NCI-H1436 (cell line): ENCODE measurements around the gene GPR55.

Experiments
- DNase-seq: peaks from one replicate; lab custom pipeline; 2025; lab: John Stamatoyannopoulos, UW

GPR55 gene

DNA sequence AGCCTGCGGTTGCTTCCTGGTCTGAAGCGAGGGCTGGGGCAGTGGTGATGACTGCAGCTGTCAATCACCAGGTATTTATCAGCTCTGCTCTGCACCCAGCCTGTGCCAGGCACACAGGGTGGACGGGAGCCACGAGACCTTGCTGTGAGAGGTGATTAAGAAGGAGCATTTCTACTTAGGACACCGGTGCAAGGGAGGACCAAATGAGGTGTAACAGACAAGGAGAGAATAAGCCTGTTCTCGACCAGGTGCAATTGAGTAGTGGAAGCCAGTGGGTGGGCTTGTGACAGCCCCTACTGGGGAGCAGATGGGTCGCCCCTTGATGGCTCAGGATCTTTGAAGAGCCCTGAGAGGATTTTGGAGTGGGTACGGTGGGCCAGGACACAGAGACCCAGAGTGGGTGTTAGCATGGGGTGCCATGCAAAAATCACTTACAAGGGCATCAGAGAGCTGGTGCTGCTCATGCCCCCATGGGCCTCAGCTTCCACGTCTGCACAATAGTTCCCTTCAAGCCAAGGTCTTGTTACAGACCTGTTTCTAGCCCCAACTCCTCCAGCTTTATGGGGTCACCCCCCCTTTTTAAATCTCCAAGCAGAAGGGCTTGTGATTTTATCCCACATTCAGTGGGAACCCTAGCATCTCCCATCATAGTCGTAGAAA lies 24.6 kb downstream of the GPR55 start:
- no peak for DNase-seq

DNA sequence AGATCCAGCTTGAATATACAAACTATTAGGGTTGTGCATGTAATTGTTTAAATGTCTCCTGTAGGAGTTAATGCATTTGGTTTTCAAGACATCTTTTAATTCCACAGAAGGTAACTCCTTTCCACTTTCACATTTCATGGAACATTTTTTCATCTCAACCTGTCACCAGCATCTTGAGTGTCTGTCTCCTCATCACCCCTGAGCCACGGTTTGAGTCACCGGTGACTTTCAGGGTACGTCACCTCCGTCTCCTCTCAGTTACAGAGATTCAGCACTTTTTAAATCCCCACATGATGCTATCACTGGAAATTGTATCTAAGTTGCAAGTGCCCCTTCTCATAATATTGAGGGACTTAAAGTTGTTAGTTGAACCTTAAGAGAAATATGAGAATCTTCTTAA lies 25.3 kb downstream of the GPR55 start:
- no peak for DNase-seq

DNA sequence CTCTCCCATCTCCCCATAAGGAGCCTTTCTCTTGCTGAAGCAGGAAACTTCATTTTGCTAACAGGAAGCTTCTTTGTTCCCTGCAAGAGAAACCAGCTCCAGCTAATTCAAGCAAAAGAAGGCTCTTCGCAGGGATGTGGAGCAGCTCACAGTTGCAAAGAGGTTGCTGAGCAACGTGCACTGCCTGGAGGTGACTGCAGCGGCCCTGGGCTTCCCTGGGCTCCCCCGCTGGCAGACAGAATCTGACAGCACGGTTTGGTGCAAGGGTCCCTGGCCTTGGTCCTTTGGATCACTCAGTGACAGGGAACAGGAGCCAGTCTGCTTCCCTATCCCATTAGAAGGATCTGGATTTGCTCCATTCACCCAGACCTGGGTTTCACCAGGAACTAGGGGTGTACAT lies 25.8 kb downstream of the GPR55 start:
- DNase-seq: no peak

DNA sequence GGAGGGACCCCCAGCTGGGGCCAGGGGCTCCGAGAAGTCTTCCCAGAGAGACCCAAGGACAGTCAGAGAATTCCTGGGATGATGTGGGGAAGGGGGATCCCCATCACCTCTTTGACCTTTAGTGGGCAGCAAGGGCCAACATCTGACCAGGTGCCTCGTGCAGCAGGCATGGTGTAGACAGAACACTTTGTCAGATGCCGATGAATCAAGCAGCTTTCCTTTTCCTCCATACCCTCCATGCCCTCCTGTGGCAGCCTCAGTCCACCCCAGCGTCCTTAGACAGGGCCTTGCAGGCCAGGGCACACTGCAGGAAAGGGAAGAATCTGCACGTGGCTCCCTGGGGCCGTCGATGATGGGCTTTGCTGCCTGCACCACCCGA lies 26.3 kb downstream of the GPR55 start:
- DNase-seq: no peak

DNA sequence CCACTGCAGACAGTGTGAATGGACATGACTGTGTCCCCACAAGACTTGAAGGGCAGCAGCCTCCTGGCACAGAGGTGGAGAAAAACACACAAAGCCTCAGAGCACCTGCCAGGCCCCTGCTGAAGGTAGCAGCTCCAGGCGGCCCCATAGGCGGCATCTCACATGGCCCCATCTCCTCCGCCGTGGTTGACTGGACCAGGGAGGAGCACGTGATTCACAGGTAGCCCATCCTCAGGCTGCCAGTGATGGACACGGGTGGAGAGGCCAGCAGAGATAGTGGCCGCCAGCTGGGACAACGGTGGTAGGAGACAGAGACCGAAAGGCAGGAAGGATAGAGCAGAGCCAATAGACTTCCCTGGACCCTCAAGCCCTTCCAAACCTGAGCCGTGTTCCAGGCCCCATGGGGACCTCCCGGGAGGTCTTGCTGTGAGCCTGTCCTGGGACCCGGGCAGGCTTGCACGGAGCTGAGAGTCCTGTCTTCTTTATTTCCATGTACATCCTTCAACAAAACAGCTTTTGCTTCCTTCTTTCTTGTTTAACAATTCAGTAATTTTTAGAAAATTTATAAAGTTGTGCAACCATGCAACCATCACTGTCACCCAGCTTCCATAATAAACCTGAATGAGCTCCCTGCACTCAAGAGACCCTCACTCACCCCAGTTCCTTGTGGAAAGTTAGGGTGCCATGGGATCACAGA lies 26.9 kb downstream of the GPR55 start:
- no peak for DNase-seq

DNA sequence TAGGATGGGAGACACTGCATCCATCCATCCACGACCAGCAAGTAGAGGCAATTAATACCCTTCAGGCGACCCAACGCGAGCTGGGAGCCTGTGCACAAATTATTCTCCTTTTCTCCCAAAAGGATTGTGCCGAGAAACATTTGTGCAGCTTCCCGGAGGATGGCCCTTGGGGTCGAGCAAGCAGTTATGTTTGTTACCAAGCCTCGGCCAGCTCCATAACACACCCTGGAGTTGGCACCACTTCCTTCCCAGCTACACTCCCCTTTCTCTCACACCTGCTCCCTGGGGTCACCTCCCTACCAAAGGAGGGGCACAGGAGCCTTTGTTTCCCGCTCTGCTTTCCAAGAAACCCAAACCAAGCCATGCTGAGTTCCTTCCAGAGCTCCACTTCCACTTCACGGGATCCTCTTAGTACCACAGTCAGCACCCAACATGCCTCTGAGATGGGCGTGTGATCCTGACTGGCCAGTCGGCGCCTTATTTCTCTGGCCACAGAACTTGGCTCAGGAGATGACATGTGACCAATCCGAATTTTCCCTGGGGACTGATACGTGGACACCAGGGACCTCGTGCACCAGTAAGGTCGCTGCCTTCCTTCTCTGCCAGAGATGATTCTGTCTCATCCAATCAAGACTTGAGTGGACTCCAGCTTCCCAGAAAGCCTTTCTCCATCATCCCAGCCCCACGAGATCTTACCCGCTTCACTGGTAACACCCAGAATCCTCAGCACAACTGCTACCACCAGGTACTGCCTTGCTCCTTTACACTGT lies 28.5 kb downstream of the GPR55 start:
- DNase-seq: no peak

DNA sequence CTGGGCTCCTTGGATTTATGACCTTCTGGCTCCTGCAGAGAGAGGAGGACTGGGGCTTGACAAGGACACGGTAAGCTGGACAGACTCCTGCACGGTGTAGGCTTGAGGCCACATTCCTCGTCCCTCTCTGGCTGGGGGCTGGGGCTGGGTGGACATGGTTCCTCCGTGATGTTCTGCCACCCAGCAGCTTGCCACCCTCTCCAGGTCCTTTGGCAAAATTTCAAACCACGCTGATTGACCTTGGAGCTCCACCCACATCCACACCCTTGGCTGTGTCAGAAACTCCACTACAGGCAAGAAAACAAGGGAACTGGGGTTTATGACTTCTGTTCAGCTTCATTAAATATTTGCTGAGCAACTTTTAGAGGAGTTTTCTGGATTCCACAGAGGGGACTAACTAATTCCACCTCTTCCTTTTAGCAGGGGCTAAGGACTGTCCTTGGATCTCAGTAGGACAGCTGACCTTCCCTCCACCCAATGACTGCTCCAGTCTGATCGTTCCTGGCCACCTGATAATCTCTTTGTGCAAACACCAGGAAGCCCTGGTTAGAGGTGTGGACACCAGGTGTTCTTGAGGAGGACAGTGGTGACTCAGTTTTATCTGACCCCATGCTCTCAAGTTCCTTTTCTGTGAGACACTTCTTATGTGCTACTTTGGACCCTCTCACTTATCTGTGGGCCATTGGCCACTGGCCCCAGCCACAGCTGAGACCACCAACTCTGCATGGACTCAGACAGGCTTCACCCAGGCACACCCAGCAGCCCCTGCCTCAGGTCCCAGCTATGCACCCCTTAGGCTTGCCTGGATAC lies 29.3 kb downstream of the GPR55 start:
- DNase-seq: no peak

DNA sequence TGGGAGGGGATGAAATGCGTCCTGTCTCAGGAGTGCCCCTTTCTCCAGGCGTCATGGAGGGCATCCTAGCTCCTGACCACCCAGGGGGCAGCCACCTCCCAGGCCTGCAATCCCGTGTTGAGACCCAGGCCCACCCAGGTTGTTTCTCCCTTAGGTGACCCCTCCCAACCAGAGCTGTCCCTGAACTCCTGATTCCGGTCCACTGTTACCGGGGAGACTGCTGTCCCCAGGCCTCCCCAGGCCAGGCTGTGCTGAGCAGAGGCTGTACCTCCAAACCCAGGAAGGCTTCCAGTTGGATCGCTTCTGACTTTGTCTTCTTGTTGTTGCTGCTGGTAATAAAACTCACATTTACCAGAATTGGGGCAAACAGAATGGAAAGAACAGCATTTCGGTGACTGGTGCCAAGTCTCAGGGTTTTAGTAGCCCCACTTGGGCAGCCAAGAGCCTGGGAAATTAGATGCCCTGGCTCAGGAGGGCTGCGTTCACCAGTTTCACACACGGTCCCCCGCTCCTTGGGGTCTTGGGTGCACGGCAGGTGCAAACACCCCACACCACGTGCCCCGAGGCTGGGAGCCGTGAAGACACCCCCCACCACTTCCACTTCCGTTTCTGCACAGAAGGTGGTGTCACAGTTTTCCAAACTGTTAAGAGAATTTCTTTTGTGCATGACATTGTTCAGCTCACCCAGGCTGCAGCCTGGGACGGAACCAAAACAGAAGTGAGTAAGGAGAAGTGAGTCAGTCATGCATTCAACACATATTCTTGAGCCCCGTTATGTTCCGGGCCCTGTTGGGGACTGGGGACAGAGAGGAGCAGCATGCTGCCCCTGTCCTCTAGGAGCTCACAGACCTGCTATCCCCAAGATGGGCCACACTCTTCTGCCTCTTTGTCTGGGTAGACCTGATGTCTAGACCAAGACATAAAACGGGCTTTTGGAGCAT lies 30.9 kb downstream of the GPR55 start:
- no peak for DNase-seq

DNA sequence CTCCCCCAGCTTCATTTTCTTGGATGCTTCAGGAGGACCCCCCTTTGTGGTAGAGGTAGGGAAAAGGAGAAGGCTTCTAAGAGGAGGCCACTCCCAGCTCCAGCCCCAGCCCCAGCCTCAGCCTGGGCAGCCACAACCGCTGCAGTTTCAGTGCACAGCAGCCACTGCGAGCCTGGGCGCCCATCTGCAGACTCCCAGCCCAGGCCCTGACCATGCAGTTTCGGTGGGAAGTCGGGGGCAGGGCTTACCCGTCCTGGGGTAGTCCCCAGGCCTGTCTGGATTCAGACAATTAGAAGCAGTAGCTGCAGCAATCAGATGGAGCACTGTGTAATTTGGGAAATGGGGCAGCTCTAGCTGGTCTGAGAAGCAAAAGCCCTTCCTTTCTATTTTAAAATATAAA lies 31.7 kb downstream of the GPR55 start:
- DNase-seq: no peak

DNA sequence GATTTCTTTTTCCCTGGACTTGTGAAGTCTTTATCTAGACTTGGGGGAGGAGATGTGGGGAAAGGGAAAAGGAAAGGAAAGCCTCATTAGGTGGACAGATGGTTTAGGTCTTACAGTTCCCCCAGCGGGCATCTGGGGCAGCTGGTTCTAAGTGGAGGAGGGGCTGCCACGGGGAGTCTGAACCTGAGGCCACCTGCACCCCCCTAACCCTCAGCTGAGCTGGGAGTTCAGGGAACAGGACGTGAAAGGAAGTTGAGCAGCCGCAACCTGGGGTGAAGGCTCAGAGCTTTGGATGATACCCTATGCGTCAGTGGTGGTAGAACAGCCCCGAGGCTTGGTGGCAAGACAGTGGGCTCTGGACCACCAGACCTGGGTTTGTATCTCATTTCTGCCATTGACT lies 33.5 kb downstream of the GPR55 start:
- no peak for DNase-seq

DNA sequence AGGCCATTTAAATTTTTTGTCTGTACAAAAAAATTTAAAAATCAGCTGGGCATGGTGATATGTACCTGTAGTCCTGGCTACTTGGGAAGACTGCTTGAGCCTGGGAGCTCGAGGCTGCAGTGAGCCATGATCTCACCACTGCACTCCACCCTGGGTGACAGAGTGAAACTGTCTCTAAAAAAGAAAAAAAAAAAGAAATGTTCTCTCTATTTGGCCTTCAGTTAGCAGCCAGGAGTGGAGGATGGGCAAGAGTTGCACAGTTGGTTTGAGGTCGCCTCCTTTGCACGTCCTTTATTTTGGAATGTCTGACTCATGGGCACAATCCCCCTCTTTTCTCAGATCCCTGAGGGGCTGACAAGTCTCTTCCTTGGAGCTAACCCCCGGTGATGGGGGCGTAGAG lies 34.0 kb downstream of the GPR55 start:
- no peak for DNase-seq

DNA sequence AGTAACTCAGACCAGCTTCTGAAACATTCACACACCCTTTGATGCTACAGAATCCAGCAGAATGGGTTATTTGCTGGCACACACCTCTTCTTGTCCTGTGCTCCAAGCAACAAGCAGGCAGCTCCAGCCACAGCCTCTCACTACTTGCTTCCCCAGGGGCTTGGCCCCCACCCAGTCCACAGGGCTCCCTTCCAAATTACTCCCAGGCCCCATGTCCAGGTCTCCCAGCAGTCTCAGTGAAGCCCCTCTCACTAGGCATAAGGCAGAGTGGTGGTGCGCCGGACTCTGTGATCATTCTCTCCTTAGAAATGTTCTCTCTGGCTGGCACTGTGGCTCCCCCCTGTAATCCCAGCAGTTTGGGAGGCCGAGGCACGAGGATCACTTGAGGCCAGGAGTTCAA lies 34.4 kb downstream of the GPR55 start:
- no peak for DNase-seq

DNA sequence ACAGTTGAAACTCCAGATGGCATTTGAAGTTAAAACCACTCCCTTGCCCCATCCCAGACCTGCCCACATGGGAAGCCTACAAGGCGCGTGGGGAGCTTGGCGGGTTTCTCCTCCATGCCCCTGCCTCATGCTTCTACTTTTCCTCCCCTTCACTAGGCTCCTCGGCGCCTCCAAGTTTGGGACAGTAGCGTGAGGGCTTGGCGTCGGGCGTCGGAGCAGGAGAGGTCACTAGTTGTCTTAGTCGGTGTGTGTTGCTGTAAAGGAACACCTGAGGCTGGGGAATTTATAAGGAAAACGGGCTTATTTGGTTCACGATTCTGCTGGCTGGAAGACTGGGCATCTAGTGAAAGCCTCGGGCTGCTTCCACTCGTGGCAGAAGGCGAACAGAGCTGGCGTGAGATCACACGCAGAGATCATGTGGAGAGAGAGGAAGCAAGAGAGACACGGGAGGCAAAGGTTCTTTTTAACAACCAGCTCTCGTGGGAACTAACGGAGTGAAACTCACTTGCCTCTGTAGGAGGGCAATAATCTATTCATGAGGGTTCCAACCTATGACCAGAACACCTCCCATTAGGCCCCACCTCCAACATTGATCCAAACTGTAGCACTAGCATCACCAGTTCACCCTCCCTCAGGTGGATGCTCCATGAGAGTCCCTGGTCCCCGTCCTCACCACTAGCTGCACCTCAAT lies 35.0 kb downstream of the GPR55 start:
- no peak for DNase-seq

DNA sequence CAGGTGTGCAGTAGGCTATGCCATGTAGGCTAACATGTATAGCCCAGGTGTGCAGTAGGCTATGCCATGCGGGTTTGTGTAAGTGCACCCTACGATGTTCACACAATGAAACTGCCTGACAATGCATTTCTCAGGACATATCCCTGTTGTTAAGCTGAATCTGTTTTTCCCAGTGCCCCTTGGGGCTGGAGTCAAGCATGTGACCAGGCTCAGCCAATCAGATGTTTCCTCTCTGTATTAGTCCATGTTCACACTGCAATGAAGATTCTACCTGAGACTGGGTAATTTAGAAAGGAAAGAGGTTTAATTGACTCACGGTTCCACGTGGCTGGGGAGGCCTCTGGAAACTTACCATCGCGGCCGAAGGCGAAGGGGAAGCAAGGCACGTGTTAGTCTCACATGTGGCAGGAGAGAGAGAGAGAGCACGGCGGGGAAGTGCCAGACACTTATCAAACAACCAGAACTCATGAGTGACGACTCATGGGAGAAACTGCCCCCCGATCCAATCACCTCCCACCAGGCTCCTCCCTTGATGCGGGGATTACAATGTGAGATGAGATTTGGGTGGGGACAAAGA lies 36.1 kb downstream of the GPR55 start:
- no peak for DNase-seq

DNA sequence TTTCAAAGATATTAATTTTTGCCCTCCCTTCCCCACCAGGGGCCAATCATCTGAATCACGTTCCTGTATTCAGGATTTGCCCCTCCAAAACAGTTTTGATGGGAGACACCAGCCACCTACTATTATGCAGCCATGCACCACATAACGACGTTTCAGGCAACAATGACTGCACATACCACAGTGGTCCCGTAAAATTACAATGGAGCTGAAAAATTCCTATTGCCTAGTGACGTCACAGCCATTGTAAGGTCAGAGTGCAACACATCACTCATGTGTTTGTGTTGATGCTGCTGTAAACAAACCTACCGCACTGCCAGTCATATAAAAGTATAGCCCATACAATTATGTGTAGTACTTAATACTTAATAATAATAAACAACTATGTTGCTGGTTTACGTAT lies 37.7 kb downstream of the GPR55 start:
- DNase-seq: no peak

DNA sequence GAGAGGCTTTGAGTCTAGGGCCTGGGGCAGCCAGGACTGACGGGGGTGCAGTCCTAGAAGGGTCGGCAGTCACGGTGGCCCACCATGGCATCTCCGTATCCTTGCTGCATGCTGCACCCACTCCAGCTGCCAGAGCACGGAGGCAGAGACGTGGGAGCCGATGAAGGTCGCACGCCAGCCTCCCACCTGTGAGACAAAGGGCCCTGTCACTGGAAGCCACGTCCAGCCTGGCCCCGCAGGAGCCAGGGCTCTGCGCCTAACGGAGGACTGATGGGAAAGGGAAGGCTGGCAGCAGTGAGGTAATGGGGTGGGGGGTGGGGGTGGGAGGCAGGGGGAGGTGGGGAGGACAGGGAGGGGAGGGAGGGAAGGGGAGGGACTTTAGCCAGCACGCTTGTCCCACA lies 38.4 kb downstream of the GPR55 start:
- no peak for DNase-seq

DNA sequence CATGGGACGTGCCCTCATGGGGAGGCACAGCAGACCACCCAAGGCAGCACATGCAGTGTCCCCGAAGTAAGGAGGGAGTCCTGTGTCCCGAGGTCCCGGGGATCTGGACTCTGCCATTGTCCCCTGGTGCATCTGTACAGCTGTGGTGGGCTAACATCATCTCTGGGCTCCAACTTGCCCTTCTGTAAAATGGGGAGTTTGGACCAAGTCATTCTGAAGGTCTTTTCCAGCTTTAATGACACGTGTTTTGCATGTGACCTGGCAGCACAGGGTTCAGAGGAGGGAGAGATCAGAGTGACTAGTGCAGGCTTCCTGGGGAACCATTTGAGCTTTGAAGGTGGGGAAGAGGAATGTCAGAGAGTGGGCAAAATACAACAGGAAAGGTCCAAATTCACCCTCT lies 38.8 kb downstream of the GPR55 start:
- no peak for DNase-seq

DNA sequence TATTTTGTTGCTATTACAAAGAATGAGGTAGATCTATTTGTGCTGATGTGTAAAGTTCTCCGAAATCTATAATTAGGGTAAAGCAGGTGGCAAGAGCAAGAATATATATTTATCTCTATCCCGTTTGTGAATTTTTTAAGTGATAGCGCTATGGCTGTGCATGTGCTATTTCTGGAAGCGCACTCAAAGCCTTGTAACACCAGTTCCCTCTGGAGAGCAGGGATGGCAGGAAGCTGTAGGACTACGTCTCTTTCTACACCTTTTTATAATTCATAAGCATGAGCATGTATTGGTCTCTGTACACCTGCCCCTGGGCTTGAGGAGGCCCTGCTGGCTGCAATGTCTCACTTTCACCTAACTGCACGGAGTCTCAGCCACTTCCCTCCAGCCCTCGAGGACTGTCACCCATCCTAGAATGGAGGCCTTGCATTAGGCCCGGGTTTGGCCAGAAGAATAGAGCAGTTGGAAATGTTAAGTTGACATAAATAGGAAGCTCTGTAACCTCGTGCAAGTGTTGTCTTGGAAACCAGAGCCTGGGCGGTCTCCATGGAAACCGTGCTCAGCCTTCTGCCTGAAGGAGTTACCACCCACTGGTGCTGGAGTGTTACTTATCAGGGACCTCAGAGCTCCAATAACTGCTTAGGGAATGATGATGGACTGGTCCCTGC lies 39.4 kb downstream of the GPR55 start:
- DNase-seq: no peak

DNA sequence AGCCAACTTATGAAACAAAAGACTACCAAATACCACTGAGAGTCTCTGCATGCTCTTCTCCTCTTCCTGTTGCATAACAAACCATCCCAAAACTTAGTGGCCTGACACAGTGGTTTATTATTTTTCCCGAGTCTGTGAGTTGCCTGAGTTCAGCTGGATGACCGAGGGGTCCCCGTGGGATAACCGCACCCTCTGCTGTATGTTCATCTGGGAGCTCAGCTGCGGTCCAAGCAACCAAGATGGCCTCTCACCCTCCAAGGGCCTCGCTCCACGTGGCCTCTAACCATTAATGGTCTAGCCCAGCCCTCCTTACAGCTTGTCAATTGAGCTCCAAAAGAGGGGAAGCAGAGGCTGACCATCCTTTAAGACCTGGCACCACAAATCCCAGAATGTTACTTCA lies 43.2 kb downstream of the GPR55 start:
- no peak for DNase-seq

DNA sequence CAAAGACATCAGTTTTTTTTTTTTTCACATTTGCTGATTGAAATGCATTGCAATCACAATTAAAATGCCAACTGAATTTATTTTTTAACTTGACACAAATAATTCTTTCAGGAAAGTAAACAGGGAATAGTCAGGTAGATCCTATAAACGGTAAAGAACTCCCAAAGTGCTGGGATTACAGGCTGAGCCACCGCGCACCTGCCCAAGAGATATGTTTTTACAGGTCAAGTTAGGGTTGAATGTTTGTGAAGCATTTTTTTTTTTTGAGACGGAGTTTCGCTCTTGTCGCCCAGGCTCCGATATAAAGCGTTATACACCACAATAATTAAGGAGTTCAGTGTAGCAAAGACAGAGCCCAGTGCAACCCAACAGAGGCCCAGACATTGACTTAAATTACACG lies 45.2 kb downstream of the GPR55 start:
- DNase-seq: no peak
